ENCODE data around the gene C1QA. TPM values are rescaled to one million over a fixed set of nuclear protein-coding genes. Genes with fewer than 3 reads are reported as not detected.
"Not testable (repeated sequence)": the region's sequence is repeated elsewhere in the genome, so short reads cannot be mapped to it uniquely, and the experiment has no call there.

C1QA gene
- total RNA-seq, 1 experiment from 2014 or later: not detected

DNA sequence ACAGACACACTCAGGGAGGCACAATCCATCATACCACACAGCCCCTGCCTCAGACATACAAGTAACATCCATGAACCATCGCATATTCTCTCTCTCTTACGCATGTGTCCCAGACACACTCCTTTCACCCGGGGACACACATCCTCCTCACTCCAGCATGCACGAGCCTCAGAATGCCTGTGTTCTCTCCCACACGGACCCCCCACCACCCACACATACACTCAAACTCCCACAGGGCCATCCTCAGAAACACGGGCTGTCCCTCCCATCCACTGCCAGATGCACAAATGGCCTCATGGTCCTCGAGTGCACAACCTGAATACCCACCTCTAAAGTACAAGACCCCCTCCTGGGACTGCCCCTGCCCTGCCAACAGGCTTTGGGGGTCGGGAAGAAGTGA lies 4.8 kb downstream of the C1QA start:
- no peak for DNase-seq (ENCODE audit: low spot score)

- peak; percentile 7 for DNase-seq (ENCODE audit: low spot score)
Observed at GRCh38 chr1:22641906-22642636, 5.6 kb downstream of the C1QA start.

DNA sequence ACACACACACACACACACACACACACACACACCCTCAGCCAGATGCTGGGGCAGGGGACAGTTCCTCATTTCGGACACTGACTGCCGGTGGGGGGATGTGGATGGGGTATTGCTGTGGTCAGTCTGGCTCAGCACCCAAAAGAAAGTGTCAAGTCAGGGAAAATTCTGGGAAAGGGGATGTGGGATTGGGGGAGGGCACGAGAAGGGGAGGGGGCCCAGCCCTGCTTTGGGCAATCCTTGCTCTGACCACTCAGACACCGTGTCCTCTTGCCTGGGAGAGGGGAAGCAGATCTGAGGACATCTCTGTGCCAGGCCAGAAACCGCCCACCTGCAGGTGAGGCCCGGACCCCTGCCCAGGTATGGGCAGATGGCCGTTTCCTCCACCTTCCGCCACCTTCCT lies 7.0 kb downstream of the C1QA start, which contains the start of gene C1QC:
Gene C1QC (plus strand): TSS at position 253 of the 400 bp plus-strand sequence. CDS start 391 bp downstream, outside the sequence.
- no peak for DNase-seq (ENCODE audit: low spot score)

DNA sequence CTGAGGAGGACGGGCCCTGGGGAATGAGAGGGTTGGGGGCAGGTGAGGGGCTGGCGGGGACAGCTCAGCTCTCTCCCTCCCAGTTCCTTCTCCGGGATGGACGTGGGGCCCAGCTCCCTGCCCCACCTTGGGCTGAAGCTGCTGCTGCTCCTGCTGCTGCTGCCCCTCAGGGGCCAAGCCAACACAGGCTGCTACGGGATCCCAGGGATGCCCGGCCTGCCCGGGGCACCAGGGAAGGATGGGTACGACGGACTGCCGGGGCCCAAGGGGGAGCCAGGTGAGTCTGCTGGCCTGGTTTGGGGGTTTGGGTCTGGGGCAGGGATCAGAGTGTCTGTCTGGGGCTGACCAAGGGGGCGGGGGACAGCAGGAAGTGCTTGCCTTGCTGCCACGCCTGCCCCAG lies 7.5 kb downstream of the C1QA start:
- DNase-seq (ENCODE audit: low spot score): no peak

DNA sequence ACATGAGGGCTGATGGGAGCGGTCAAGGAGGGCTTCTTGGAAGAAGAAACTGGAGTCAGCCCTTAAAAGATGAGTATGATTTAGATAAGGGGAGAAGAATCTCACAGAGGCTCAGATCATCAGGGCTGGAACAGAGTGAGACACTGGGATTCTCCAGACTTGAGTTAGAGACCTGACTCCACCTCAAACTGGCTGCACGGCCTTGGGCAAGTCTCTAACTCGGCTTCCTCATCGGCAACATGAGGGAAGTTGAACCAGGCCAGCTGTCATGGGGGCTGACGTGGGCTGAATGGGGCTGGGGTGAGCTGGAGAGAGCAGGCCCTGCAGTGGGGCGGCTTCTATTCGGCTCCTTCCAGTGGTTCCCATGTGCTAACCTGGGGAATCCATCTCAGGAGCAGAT lies 9.5 kb downstream of the C1QA start:
- DNase-seq (ENCODE audit: low spot score): no peak

DNA sequence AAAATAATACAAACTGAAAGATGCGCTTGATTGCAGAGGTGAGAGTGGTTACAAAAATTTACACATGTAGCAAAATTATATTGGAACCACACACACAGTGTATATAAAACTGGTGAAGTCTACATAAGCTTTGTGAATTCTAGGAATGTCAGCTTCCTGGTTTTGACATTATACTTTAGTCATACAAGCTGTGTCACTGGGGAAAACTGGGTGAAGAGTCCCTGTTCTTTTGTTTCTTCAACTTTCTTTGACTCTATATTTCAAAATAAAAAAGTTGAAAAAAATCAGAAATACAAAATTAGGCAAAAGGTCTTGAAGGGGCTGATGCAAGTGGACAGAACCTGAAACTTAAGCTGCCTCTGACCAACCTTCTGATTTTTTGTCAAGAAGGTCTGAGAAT lies 10.0 kb downstream of the C1QA start:
- no peak for DNase-seq (ENCODE audit: low spot score)

DNA sequence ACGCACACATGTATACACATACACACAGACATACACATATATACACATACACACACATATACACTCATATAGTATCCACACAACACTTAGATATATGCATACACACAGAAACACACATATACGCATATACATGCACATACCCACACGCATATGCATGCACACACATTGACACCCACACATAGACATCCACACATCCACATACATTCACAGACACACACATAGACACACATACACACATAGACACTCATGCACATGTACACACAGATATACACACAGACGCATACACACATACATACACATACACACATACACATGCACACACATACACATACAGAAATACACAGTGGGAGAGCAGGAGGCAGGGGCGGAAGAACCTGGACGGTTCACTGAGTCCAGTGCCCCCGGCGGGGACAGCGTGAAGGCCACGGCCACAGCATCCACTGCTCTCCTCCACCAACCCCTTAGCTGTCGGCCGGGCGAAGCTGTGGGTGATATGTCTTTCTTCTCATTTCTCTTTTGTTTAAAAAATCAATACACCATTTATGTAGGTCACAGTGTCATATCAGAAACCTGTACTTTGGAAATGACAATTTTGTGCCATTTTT lies 13.8 kb downstream of the C1QA start:
- no peak for DNase-seq (ENCODE audit: low spot score)

- DNase-seq (ENCODE audit: low spot score): no peak
Observed at GRCh38 chr1:22651941-22652856, 15.8 kb downstream of the C1QA start.

DNA sequence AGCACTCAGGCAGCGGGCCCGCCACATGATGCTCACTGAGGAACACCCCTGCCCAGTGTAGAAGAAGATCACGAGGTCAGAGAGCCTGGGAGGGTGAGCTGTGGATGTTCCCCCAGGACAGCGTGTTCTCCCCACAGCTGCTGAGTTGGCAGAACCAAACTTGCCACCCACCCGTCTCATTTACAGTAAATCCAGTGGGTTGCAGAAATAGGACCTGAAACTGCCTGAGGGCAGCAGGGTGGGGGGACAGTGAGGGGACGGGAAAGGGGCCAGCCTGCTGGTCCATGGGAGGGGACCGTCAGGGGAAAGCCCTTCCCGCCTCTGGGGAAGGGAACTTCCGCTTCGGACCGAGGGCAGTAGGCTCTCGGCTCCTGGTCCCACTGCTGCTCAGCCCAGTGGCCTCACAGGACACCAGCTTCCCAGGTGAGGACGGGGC lies 16.5 kb downstream of the C1QA start, which contains the start of gene C1QB:
Gene C1QB (plus strand): TSS at position 356 of the 436 bp plus-strand sequence. CDS start 6,227 bp downstream, outside the sequence.
- no peak for DNase-seq (ENCODE audit: low spot score)

DNA sequence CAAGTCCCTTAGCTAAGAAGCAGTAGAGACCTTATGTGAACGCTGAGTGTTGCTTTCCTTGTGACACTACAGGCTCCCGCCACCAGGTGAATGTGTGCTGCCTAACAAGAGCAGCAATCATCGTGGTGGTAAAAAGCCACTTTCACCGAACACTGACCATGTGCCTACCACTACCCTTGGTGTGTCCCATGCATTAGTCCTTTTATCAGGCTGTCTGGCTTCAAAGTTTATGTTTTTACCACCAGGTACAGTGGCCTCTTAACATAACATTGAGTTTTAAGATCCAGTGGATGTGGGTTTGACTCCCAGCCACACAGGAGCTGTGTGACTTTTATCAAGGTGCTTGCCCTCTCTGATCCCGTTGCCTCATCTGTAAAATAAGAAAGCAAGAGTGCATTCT lies 18.3 kb downstream of the C1QA start:
- DNase-seq (ENCODE audit: low spot score): no peak

- DNase-seq (ENCODE audit: low spot score): no peak
Observed at GRCh38 chr1:22658385-22659163, 22.1 kb downstream of the C1QA start.

- no peak for DNase-seq (ENCODE audit: low spot score)
Observed at GRCh38 chr1:22660716-22661241, 24.4 kb downstream of the C1QA start.

DNA sequence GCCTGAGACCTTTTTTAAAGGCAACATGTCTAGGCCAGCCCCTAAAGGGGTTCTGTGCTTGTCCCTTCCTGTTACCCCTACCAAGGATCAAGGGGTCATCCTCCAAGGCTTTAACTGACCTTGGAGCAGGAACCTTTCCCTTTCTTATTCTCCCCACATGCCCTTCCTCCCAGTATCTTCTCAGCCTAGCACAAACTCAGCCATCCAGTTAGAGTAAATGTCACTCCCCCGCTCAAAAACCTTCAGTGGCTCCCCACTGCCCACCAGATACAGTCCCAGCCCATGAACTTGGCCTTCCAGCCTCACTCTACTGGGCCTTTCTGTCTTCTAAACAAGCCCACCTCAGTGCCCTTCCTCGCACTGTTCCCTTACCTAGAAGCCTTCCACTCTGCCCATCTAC lies 25.5 kb downstream of the C1QA start:
- no peak for DNase-seq (ENCODE audit: low spot score)

GRCh38 chr1:22662318-22662717 lies 25.9 kb downstream of the C1QA start:
- DNase-seq (ENCODE audit: low spot score): peak; percentile 39

DNA sequence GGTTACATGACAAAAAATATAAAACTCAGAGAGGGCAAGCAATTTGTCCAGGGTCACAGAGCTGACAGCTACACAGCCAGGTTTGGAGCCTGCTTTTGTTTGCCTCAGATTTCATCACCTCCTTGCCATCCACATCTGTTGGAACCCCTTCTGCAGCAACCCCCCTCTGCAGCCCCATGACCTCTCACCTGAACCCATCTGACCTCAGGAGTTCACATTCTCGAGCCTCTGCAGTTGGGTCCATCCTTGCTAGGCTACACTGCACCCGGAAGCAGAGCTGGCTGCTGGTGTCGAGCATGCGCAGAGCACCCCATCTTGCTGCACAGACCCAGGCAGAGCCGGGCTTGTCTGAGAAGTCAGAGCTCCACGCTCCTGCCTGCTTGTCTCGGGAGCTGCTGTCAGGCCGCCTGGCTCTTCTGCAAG lies 26.6 kb downstream of the C1QA start:
- no peak for DNase-seq (ENCODE audit: low spot score)

DNA sequence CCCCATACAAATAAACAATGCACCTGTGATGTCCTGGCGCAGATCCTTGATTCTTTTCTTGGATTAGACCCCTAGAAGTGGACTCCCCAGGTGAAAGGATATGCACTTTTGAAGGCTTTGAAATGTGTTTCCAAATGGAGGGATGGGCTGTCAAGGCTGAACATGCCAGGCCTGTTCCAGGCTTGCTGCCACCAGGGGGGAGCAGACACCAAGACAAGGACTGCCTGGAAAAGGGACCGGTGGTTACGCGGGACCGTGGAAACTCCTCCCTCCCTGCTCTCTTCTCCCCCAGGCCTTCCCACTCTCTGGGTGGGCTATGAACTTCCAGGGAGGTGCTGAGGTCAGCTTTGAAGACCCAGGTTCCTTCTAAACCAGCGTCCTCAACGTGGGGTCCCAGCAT lies 29.3 kb downstream of the C1QA start:
- no peak for DNase-seq (ENCODE audit: low spot score)

DNA sequence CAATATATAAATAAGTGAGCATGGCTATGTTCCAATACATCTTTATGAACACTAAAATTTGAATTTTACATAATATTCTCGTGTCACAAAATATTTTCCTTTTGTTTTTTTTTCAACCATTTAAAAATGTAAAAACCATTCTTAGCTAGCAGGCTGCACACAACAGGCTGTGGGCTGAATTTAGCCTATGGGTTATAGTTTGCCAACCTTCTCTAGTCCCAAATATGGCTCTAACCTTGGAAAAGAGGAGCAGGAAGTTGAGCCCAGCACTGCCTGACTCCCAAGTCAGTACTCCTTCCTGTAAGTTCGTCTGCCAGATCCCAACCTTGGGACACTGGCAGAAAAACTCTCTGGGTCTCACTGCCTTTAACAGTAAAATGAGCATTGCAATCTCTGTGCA lies 30.0 kb downstream of the C1QA start:
- DNase-seq (ENCODE audit: low spot score): no peak

- DNase-seq (ENCODE audit: low spot score): not testable (repeated sequence)
Observed at GRCh38 chr1:22668840-22669239, 32.4 kb downstream of the C1QA start.

DNA sequence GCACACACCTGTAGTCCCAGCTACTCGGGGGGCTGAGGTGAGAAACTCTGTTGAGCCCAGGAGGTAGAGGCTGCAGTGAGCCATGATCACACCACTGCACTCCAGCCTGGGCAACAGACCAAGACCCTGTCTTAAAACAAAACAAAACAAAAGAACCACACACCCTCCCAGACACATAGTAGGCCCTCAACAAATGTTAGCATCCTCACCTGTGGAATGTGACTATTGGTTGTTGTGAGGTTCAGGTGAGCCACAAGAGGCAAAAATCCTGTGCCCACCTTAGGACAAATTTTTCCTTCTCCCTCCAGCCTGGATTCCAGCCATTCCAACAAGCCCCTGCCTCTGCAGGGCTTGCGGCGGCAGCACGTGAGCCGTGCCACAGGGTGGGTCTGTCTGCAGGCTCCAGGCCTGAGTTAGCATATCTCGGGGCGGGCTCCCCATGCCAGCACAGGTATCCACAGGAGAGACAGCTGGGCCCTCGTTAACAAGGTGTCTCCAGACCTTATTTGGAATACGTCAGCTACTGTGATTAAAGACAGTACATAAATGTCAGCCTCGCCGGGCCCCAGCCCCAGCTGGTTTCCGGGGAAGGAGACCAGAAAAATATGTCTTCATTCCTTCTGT lies 34.0 kb downstream of the C1QA start:
- DNase-seq (ENCODE audit: low spot score): no peak

GRCh38 chr1:22671999-22672398 lies 35.6 kb downstream of the C1QA start:
- DNase-seq (ENCODE audit: low spot score): no peak

Measured in A172 (cell line).